ENCODE results near the gene HES5. TPM values are rescaled to one million over a fixed set of nuclear protein-coding genes. Genes with fewer than 3 reads are reported as not detected.
"Not testable (repeated sequence)": the region's sequence is repeated elsewhere in the genome, so short reads cannot be mapped to it uniquely, and the experiment has no call there.

The HES5 gene
- total RNA-seq, 2 experiments from 2014 or later, result not detected

DNA sequence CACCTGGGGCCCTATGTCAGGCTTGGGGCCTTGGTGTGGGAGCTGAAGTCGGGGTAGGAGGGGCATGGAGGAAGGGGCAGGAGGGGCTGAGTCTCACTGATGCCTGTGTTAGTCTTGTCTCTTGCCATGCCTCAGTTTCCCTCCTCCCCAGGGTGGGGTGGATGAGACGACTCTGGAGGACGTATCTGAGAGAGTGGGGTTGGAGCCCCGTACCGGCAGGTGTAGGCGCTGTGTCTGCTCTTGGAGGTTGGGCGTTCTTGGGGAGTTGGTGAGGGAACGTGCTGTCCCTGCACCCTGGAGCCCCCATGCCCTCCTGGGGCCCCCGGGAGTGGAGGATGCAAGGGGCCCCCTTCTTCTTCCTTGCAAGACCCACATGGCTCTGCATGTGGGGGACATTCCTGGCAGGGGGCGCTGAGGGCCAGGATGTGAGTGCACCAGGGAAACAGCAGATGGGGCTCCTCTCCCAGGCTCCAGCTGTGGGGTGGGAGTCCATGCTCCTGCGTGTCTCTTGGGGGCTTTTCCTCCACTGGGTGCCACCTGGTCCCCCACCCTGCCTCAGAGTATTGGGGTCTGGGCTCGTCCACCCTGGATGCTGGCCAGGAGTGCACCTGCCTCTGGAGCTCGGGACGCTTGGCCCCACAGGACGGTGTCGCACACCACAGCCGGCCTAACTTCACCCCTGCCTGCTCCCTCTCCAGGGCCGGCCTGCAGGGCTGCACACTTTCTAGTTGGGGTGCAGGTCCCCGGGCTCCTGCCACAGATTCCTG is 24.7 kb upstream of the HES5 start:
- H4K20me1 ChIP-seq (ENCODE audit: insufficient read depth, low read length), result no peaks in the 10 kb centered on the region
- intact Hi-C loops (cut with micrococcal nuclease; ENCODE audit: unreplicated experiment), result no loop called here
- no TSS peak for BruUV-seq (replicated peaks)

GRCh38 chr1:2553871-2554620 is 24.0 kb upstream of the HES5 start:
- no peak for TF ChIP-seq EZH2phosphoT487 (IDR thresholded peaks at IDR 0.05; ENCODE audit: borderline replicate concordance, low read depth, low read length)
- no peak for TF ChIP-seq CTCF (conservative IDR thresholded peaks at IDR 0.05; ENCODE audit: low read length)
- intact Hi-C loops (cut with micrococcal nuclease; ENCODE audit: unreplicated experiment), result no loop called here
- Histone ChIP-seq H3K4me2 (ENCODE audit: low read length) (no peak overlapping the region), H3K79me2 (ENCODE audit: insufficient read depth, low read depth, low read length) (no peaks in the 10 kb centered on the region), H3K4me1 (ENCODE audit: insufficient read depth, low read length, poor library complexity, severe bottlenecking) (peaks cover 36% of the 10 kb centered on the region), H3K4me3 (ENCODE audit: low read depth, low read length, poor library complexity, severe bottlenecking) (no peak overlapping the region), H4K20me1 (ENCODE audit: insufficient read depth, low read length) (no peaks in the 10 kb centered on the region), H3K9me2 (ENCODE audit: insufficient read depth, low read length) (no peaks in the 10 kb centered on the region), H2AFZ (ENCODE audit: low read length) (no peak overlapping the region), H3K27ac (ENCODE audit: low read depth, low read length, poor library complexity, severe bottlenecking) (no peak overlapping the region), H3K9me3 (ENCODE audit: low read length) (no peaks in the 10 kb centered on the region), H3K36me3 (ENCODE audit: insufficient read depth, low read length) (no peaks in the 10 kb centered on the region)
- no TSS peak for BruUV-seq (replicated peaks)
- DNase-seq (ENCODE audit: low spot score), result no peak
- ChIA-PET POLR2A (no interaction called here), CTCF (ENCODE audit: unreplicated experiment) (no interaction called here)

More for the DNA sequence above, 24.7 kb upstream of the HES5 start:
- H3K9me2 ChIP-seq (ENCODE audit: insufficient read depth, low read length), result no peaks in the 10 kb centered on the region
- peaks cover 29% of the 10 kb centered on the region for H3K4me1 ChIP-seq (ENCODE audit: insufficient read depth, low read length, poor library complexity, severe bottlenecking)
- H3K79me2 ChIP-seq (ENCODE audit: insufficient read depth, low read depth, low read length), result no peaks in the 10 kb centered on the region
- TF ChIP-seq CTCF (conservative IDR thresholded peaks at IDR 0.05; ENCODE audit: low read length) (peak; percentile 80), EZH2phosphoT487 (IDR thresholded peaks at IDR 0.05; ENCODE audit: borderline replicate concordance, low read depth, low read length) (no peak)
- H3K36me3 ChIP-seq (ENCODE audit: insufficient read depth, low read length), result no peaks in the 10 kb centered on the region
- no peaks in the 10 kb centered on the region for H3K9me3 ChIP-seq (ENCODE audit: low read length)
- ChIA-PET POLR2A (interaction anchor here (1.6 kb wide), 1 partner anchor 28 kb away, joined by 4 read pairs; no protein-coding TSS in a partner anchor), CTCF (ENCODE audit: unreplicated experiment) (no interaction called here)
- peak; percentile 70 for DNase-seq (ENCODE audit: low spot score)
- H2AFZ ChIP-seq (ENCODE audit: low read length), result no peak overlapping the region
- no peak overlapping the region for H3K27ac ChIP-seq (ENCODE audit: low read depth, low read length, poor library complexity, severe bottlenecking)
- H3K4me3 ChIP-seq (ENCODE audit: low read depth, low read length, poor library complexity, severe bottlenecking), result no peak overlapping the region
- peak overlapping the region; percentile 73; the same call in 1 of the 2 replicates for H3K4me2 ChIP-seq (ENCODE audit: low read length)

DNA sequence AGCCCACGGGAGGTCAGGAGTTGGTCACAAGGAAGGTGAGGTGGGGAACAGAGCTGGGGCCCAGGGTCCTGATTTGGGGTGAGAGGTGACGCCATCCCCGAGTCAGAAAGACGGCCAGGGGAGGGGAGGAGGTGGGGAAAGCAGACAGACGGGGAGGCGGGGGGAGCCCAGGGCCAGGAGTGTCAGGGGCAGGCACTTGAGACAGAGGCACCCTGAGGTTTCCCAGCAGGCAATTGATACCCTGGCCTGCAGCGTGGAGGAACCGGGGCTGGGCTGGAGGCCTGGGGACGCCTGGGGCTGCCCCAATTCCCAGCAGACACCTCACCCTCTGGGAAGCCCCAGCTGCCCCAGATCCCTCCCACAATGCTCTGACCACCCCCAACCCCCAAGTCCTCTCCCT is 23.0 kb upstream of the HES5 start:
- intact Hi-C loops (cut with micrococcal nuclease; ENCODE audit: unreplicated experiment); POLR2A ChIA-PET; H3K36me3 ChIP-seq (ENCODE audit: insufficient read depth, low read length); DNase-seq (ENCODE audit: low spot score); H4K20me1 ChIP-seq (ENCODE audit: insufficient read depth, low read length); H3K4me3 ChIP-seq (ENCODE audit: low read depth, low read length, poor library complexity, severe bottlenecking); CTCF ChIA-PET (ENCODE audit: unreplicated experiment); H3K27ac ChIP-seq (ENCODE audit: low read depth, low read length, poor library complexity, severe bottlenecking); H3K9me2 ChIP-seq (ENCODE audit: insufficient read depth, low read length); H3K4me2 ChIP-seq (ENCODE audit: low read length); BruUV-seq (replicated peaks); H2AFZ ChIP-seq (ENCODE audit: low read length); H3K79me2 ChIP-seq (ENCODE audit: insufficient read depth, low read depth, low read length); H3K9me3 ChIP-seq (ENCODE audit: low read length): not testable (repeated sequence)
- peaks cover 46% of the 10 kb centered on the region for H3K4me1 ChIP-seq (ENCODE audit: insufficient read depth, low read length, poor library complexity, severe bottlenecking)
